ENCODE results near the gene CERS6. TPM values are rescaled to one million over a fixed set of nuclear protein-coding genes. Genes with fewer than 3 reads are reported as not detected.

Gene CERS6
- total and polyA plus RNA-seq, 2 of the 8 experiments (the other 6 are each of a cell fraction or from before 2014, with no cell fraction given), result 6.8 to 28.2 TPM

DNA sequence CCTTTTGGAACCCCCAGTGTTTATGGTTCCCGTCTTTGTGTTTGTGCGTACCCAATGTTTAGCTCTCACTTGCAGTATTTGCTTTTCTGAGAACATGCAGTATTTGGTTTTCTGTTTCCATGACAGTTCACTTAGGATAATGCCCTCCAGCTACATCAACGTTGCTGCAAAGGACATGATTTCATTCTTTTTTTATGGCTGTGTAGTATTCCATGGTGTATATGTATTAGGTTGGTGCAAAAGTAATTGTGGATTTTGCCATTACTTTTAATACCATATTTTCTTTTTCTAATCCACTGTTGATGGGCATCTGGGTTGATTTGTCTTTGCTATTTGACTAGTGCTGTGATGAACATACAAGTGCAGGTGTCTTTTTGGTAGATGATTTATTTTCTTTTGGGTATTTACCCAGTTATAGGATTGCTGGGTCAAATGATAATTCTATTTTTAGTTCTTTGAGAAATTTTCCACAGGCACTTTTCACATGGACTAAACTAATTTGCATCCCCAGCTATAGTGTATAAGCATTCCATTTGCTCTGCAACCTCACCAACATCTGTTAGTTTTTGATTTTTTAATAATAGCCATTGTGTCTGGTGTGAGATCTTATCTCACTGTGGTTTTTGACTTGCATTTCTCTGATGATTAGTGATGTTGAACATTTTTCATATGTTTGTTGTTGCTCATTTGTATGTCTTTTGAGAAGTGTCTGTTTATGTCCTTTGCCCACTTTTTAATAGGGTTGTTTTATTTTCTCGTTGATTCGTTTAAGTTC lies 63.6 kb downstream of the CERS6 start:
- Histone ChIP-seq H3K14ac (ENCODE audit: insufficient read length) (no peak overlapping the region), H4K8ac (ENCODE audit: extremely low read depth, insufficient read depth, low read length) (no peak overlapping the region), H2BK15ac (ENCODE audit: low read length) (no peak overlapping the region), H3K4me1 (replicated peaks in 1 of 4; ENCODE audit: control insufficient read depth in 3 of 4, insufficient read depth in 4 of 4, low read length in 3 of 4) (peaks cover 0 to 15% (median 11%) of the 10 kb centered on the region in 4 experiments; a peak in 5 of 7 replicates), H2BK120ac (replicated peaks; ENCODE audit: low read depth, low read length) (no peak overlapping the region), H3K79me2 (ENCODE audit: control insufficient read depth in 1 of 2, insufficient read depth in 2 of 2, low read length in 2 of 2) (peaks cover 2 to 87% of the 10 kb centered on the region in 2 experiments; a peak in 3 of 4 replicates), H3K9me3 (ENCODE audit: insufficient read depth in 2 of 2, low read depth in 1 of 2, low read length in 1 of 2) (no peaks in the 10 kb centered on the region), H3K27ac (ENCODE audit: low read depth, low read length) (no peak overlapping the region), H4K91ac (replicated peaks; ENCODE audit: insufficient read length, low read length) (no peak overlapping the region), H3K27me3 (replicated peaks in 1 of 4; ENCODE audit: control insufficient read depth in 3 of 4, extremely low read depth in 1 of 4, insufficient read depth in 3 of 4, low read length in 3 of 4) (peaks cover 0 to 1% (median 0%) of the 10 kb centered on the region in 4 experiments; a peak in 1 of 7 replicates), H3K4me3 (ENCODE audit: extremely low read depth in 1 of 4, insufficient read depth in 2 of 4, low read depth in 3 of 4, low read length in 4 of 4) (no peak overlapping the region), H4K5ac (ENCODE audit: insufficient read length, low read depth, low read length) (no peak overlapping the region), H3K79me1 (ENCODE audit: low read depth, low read length) (peaks cover 1% of the 10 kb centered on the region; the same call in 1 of the 2 replicates), H3K23me2 (ENCODE audit: low read depth, low read length) (peaks cover 2% of the 10 kb centered on the region; the same call in 1 of the 2 replicates), H2BK5ac (ENCODE audit: low read depth, low read length) (no peak overlapping the region), H3K18ac (ENCODE audit: extremely low read depth, low read length) (no peak overlapping the region), H3K4ac (replicated peaks; ENCODE audit: insufficient read length, low read depth, low read length) (no peak overlapping the region), H3K4me2 (ENCODE audit: insufficient read depth in 1 of 2, low read depth in 2 of 2, low read length in 2 of 2) (no peak overlapping the region), H3K36me3 (ENCODE audit: control insufficient read depth in 2 of 4, insufficient read depth in 4 of 4, low read length in 3 of 4) (no peaks in the 10 kb centered on the region), H3K56ac (replicated peaks; ENCODE audit: insufficient read length, low read depth, low read length) (no peak overlapping the region), H2AK5ac (ENCODE audit: low read depth, low read length) (no peak overlapping the region), H4K20me1 (replicated peaks in 1 of 2; ENCODE audit: control insufficient read depth in 1 of 2, insufficient read depth in 2 of 2, low read length in 2 of 2) (peaks cover 0 to 2% of the 10 kb centered on the region in 2 experiments), H2BK12ac (ENCODE audit: low read depth, low read length) (no peak overlapping the region), H3K23ac (ENCODE audit: insufficient read length) (no peak overlapping the region), H2AFZ (ENCODE audit: low read length) (no peak overlapping the region), H2BK20ac (ENCODE audit: low read length) (no peak overlapping the region), H3K9ac (replicated peaks in 1 of 4; ENCODE audit: extremely low read depth in 1 of 4, low read depth in 3 of 4, low read length in 3 of 4) (no peak overlapping the region)
- ChIA-PET POLR2A (ENCODE audit: partially characterized antibody) (interaction anchor here (0.9 to 1.2 kb wide), 2 partner anchors 32 to 52 kb away, joined by 3 to 4 read pairs; no protein-coding TSS in a partner anchor), CTCF (ENCODE audit: partially characterized antibody) (interaction anchor here (1.8 kb wide), 1 partner anchor 37 kb away, joined by 4 read pairs; no protein-coding TSS in a partner anchor)
- WGBS, 2 experiments (ENCODE audit: extremely low coverage in 1 of 2, insufficient coverage in 1 of 2, insufficient read length in 1 of 2, insufficient replicate concordance in 2 of 2, low coverage in 1 of 2, low lambda C conversion rate in 2 of 2, missing lambda C conversion rate in 1 of 2), result 92% methylated on average over 5 of the region's 5 CpGs; no CpG with 5 or more reads in 1 of the 2 experiments
- FAIRE-seq, result no peak
- no peak for DNase-seq (ENCODE audit: low read depth in 1 of 2, low spot score in 2 of 2)
